Fibroblast of peridontal ligament (primary cell): ENCODE measurements around the gene ACTN1.
"Not testable (repeated sequence)": the region's sequence is repeated elsewhere in the genome, so short reads cannot be mapped to it uniquely, and the experiment has no call there.

Experiments used
- DNase-seq: peaks from one replicate; pipeline ENCODE4 v3.0.0-alpha.2; 2010; ENCODE audit errors: extremely low read depth

ACTN1 gene

DNA sequence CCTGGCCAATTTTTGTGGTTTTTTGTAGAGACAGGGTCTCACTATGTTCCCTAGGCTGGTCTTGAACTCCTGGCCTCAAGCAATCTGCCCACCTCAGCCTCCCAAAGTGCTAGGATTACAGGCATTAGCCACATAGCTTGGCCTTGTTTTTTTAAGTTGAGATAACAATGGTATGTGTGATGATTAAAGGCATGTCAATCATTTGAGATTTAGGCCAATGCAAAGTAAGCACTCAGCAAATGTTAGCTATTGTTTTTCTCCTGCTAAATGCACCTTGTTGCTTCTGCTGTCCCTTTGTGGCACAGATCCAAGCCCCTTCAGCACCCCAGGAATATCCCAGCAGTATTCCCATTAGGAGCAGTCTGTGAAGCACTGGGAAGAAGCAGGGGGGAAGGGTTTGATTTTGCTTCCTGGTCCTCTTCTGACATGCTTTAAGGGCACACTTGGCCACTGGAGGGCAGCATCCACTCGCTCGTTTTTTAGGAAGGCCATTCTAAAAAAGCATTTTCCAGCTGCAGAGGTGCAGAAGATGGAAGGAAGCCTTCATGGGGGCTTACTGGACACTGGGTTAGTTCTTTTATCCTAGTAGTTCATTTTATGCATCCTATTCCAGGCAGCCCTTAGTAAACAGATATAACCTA, 116.0 kb downstream of the ACTN1 start:
- peak; percentile 87 for DNase-seq

DNA sequence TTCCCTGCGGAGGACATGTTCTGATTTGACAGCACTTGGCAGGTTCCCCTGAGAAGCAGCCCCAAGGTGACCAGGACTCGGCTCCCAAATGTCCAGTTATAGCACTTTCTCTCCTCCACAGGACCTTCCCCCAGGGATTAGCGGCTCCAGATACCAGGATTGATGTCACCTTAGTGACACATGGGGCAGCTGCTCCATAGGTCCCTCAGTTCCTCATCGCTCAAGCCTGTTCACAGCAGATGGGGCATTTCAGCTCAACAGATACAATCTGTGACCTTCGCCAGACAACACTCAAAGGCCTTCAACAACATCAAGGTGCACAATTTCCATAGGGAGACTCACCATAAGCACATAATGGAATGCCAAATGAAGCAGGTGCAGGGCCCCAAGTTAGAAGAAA, 118.3 kb downstream of the ACTN1 start:
- no peak for DNase-seq

DNA sequence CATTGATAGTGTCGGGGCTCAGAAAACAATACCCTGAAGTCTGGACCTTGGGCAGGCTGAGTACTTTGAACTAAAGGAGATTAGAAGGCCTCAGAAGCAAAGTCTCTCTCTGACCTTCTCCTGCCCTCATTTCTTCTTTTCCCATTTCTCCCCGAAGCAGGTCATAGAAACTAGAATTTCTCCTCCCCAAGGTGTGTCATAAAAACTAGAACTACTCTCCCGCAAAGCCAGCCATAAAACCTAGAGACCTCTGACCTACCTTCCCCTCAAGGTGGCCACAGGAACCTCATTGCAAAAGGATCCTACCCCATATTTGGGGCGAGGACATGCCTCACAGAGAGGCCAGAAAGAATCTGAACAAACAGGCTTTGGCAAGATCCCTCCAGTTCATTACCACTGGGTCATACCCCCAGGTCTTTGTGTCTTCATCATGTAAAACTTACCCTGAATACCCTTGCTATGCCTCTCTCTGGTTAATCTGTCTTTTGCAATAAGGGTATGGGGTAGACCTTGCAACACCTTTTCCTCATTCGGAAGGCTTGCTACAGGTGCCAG, 121.5 kb downstream of the ACTN1 start:
- DNase-seq, result no peak

GRCh38 chr14:68856572-68856971, 122.5 kb downstream of the ACTN1 start:
- peak; percentile 85 for DNase-seq

- DNase-seq, result no peak
These were observed 124.7 kb downstream of the ACTN1 start for GRCh38 chr14:68854421-68854820.

DNA sequence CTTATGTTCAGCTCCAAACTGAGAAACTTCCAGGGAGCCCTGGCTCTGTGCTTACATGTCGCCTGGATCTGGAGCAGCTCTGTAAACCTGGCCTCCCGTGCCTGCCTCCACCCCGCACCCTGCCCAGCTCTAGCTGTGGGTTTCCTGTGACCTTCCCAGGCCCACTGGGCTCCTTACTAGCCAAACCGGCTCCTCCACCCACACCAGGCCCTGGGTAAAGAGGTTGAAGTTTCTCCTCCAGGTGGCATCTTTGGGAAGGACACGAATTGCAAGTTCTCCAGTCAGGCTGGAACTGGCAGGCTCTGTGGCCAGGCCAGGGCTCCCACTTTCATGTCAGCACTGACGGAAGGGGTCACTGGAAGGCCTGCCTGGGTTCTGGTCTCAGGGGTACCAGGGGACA, 125.4 kb downstream of the ACTN1 start:
- no peak for DNase-seq

GRCh38 chr14:68852493-68852892, 126.6 kb downstream of the ACTN1 start:
- not testable (repeated sequence) for DNase-seq

- DNase-seq, result no peak
These were observed 128.0 kb downstream of the ACTN1 start for GRCh38 chr14:68851078-68851477.

- no peak for DNase-seq
These were observed 129.7 kb downstream of the ACTN1 start for GRCh38 chr14:68849416-68849815.

GRCh38 chr14:68848253-68848652, 130.8 kb downstream of the ACTN1 start:
- DNase-seq, result no peak

DNA sequence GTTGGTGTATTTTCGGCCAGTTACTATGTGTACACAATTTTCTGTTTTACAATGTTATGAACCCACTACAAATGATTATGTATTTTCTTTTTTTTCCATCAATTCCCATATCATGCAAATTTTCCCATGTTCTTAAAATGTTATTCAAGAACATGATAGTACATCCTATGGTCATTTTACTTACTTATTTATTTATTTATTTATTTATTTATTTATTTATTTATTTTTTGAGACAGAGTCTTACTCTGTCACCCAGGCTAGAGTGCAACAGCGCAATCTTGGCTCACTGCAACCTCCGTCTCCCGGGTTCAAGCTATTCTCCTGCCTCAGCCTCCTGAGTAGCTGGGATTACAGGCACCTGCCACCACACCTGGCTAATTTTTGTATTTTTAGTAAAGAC, 131.5 kb downstream of the ACTN1 start:
- not testable (repeated sequence) for DNase-seq

- no peak for DNase-seq
These were observed 132.6 kb downstream of the ACTN1 start for GRCh38 chr14:68846466-68846865.

- no peak for DNase-seq
These were observed 134.9 kb downstream of the ACTN1 start for GRCh38 chr14:68844210-68844545.

- DNase-seq, result peak; percentile 90
These were observed 135.5 kb downstream of the ACTN1 start for GRCh38 chr14:68843471-68844209.

- no peak for DNase-seq
These were observed 136.8 kb downstream of the ACTN1 start for GRCh38 chr14:68842298-68842697.

DNA sequence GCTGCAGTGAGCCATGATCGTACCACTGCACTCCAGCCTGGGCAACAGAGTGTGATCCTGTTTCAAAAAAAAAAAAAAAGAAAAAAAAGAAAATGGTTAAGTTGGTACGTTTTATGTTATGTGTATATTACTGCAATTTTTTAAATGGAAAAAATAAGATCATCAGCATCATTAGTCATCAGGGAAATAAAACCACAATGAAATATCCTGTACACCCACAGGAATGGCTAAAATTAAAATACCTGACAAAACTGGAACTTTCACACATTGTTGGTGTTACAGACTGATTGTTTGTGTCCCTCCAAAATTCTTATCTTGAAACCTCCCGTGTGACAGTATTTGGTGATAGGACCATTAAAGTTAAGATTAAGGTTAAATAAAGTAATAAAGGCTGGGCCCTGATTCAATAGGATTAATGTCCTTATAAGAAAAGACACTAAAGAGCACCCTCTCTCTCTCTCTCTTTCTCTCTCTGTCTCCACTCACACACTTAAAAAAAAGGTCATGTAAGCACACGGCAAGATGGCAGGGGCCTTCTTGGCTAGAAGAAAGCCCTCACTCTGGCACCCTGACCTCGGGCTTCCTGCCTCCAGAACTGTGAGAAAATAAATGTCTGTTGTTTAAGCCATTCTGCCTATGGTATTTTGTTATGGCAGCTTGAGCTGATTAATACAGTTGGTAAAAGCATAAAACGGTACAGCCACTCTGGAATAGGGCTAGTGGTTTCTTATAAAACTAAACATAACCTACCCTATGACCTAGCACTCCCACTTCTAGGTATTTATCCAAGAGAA, 137.9 kb downstream of the ACTN1 start:
- peak; percentile 41 for DNase-seq

DNA sequence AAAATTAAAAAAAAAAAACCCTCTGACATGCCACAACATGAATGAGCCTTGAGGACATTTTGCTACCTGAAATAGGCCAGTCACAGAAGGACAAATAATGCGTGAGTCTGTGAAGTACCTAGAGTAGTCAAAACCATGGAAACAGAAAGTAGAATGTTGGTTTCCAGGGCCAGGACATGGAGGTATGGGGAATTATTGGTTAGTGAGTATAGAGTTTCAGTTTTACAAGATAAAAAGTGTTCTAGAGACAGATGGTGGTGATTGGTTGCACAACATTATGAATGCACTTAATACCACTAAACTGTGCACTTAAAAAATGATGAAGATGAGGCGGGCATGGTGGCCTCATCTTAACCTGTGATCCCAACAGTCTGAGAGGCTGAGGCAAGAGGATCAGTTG, 138.6 kb downstream of the ACTN1 start:
- DNase-seq, result no peak

DNA sequence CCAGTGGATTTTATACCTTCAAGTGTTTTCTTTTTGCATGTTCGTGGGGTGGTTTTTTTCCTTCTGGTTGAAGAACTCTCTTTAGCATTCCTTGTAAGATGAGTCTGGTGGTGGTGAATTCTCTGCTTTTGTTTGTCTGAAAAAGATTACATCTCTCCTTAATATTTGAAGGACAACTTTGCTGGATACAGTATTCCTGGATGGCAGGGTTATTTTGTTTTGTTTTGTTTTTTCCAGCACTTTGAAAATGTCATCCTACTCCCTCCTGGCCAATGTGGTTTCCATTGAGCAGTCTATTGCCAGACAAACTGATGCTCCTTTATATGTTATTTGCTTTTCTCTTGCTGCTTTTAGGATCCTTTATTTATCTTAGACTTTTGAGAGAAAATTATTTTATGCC, 143.0 kb downstream of the ACTN1 start:
- DNase-seq, result no peak

GRCh38 chr14:68834816-68835215, 144.3 kb downstream of the ACTN1 start:
- DNase-seq, result no peak

GRCh38 chr14:68828698-68829097, 150.4 kb downstream of the ACTN1 start:
- DNase-seq, result no peak

- DNase-seq, result no peak
These were observed 153.4 kb downstream of the ACTN1 start for GRCh38 chr14:68825729-68826128.

- DNase-seq, result peak; percentile 55
These were observed 154.4 kb downstream of the ACTN1 start for GRCh38 chr14:68824517-68825347.
